NCI-H1694 treated with DMSO at 0.1 percent for 48 hours (cell line): ENCODE measurements around the gene MPP1.

Experiments used
- DNase-seq: peaks from one replicate; lab custom pipeline; 2025; lab: John Stamatoyannopoulos, UW

The MPP1 gene

DNA sequence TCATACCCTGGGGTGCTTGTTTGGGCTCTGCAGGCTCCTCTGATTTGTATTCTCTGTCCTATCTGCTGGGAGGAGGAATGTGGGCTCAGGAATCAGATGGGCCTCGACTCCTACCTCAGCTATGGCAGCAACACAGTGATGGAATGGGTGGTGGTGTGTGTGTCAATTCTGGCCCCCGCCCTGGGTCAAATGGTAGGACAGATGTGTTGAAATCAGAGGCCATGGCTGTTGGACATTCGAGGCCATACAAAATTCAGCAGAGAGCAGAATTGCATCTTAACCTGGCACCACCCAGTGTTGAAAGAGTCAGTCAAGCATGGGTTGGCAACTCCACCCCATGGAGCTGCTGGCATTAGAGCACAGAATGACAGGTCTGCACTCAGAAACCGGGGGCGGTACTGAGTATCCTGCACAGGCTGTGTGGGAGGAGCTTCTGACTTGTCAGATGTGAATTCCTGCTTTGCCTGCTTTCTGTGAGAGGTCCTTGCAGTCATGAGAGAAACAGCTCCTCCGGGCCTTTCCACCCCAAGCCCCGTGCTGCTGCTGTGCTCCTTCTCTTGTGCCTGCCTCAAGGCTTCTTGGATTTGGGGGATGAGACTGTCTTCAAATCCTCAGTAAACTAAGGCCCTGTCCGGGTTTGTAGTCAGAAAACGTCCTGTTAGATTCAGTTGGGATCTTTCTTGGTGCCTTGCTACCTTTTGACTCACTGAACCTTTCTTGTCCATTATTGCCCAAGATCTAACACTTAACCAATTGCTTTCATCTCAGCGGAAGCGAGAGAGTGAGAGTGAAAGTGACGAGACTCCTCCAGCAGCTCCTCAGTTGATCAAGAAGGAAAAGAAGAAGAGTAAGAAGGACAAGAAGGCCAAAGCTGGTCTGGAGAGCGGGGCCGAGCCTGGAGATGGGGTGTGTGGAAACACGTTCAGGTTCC, 29.6 kb downstream of the MPP1 start:
- peak; percentile 7 for DNase-seq

GRCh38 chrX:154774622-154775021, 30.7 kb downstream of the MPP1 start:
- DNase-seq: no peak

DNA sequence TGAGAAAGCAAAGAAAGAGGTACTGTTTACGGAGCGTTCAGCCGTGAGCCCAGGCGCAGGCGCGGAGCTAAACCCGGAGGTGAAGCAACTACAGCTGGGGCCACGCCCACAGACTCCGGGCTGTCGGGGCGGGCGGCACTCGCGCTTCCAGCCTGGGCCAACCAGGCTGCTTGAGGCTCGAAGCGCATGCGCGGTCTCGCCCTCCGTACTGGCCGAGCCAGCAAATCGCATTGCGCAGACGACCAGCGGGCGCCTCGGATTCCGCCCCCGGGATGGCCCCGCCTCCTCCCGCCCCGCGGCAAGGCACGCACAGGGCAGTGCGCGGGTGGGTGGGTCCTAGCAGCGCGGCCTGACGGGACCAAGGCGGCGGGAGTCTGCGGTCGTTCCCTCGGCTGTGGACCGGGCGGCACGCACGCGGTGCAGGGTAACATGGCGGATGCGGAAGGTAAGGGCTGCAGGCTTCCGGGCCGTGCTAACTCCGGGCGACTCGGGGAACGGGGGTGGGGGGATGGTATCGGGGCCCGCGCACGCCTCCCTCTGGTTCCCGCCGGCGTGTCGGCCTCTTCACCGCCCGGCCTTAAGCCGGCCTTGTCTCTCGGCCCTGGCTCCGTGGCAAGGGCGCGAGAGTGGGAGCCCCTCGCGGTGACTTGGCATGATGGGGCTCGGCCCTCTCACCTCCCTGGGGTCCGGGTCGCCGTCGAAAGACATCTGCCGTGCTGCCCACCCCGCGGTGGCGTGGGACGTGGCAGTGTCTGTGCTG, 42.6 kb downstream of the MPP1 start, which contains the start of gene DKC1:
TSS of gene DKC1 (plus strand) at position 328 of the 760 bp plus-strand sequence. CDS start at position 430, 102 bp downstream.
- peak; percentile 94 for DNase-seq

- peak; percentile 51 for DNase-seq
Measured at GRCh38 chrX:154761977-154762536, 43.2 kb downstream of the MPP1 start.

GRCh38 chrX:154758696-154759095, 46.6 kb downstream of the MPP1 start:
- no peak for DNase-seq

DNA sequence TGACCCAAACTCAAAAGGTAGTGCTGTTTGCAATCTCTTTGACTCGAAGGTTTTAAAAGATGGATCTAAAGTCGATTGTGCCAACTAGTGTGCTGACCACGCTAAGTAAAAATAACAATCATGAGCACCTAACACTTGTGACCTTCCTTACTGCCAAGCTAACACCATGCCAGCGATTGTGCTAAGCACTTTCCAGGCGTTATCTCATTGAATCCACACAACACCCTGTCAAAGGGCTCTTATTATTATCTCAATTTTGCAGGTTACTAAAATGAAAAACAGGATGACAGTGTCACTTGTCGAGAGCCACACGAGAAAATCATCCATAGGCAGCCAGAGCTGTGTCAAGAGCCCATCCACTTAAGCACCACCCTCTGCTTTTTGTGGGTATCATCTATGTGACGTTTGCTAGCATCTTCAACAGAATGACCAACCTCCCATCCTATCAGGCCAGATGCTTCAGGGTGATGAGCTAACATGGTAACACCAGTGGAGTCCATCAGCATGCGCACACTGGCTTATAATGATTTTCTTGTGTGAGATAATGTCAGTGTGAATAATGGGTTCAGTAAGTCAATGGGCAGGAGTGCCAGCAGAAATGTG, 53.5 kb downstream of the MPP1 start:
- no peak for DNase-seq

- no peak for DNase-seq
Measured at GRCh38 chrX:154751203-154751668, 54.0 kb downstream of the MPP1 start.

DNA sequence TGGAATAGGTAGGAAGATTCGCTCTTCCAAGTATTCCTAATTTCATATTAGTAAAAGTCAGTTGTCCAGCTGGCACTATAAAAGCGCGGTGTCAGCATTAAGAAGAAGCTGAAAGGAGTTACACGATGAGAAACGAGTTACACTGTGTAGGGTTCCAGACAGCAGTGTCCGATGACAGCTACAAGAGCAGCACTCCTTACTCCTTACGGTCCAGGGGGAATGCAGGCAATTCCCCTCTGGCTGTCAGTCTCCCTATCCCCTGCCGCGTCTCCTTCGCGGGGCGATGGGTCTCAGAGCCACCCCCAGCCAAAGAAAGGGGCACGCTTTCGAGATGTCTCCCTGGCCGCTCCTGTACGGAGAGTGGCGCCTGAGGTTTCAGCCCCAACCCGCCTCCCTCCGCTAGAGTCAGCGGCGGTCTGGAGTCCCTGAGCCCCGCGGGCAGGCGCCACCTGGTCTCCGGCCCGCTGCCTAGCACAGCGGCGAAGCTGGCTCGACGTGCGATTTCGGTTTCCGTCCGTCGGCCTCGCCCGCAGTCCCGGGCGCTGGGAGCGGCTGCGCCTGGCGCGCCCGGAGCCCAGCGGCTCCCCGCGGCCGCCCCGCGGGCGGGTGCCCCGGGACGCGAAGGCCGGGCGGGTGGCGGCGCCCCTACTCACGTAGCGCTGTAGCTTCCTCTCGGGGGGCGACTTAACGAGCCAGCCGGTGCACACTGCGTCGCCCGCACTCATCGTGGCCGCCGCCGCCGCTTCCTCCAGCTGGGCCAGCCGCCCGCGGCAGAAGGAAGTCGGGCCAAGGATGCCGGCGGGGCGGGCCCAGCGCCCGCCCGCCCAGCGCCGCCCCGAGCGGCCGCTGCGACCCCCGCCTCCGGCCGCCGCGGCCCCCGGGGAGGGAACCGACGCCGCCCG, 54.7 kb downstream of the MPP1 start, which contains the start of gene GAB3:
TSS of gene GAB3 (minus strand) at position 777 of the 902 bp plus-strand sequence. CDS start at position 725, 52 bp downstream.
- DNase-seq: peak; percentile 10

DNA sequence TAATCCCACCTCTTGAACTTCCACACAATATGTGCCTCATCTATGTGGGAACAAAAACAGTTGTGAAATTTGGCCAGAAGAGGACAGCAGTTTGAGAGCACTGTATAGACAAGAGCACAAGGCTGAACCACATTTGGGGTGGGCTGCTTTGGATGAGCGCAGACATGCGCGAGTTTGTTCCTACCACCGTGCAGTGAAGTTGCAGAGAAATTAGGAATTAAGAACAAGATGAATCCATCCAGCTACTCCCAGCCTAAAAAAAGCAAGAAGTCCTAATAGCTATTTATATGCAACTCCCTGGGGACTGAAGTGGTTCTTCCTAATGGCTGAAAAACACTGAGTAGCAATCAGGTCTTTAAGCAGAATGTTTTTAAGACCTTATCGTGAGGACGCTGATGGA, 55.4 kb downstream of the MPP1 start:
- peak; percentile 30 for DNase-seq

GRCh38 chrX:154748712-154749339, 56.5 kb downstream of the MPP1 start:
- peak; percentile 68 for DNase-seq

DNA sequence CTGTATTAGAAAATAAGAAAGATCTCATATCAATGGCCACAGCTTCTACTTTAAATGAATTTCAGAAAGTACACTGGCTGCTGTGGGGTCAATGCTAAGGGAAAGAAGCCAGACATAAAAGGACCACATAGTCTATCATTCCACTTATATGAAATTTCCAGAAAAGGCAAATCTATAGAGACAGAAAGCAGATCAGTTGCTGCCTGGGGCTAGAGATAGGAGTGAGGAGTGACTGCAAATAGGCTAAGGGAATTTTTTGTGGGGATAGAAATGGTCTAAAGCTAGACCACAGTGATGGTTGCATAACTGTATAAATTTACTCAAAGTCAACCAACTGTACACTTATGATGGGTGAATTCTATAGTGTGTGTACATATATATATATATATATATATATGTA, 62.7 kb downstream of the MPP1 start:
- no peak for DNase-seq

DNA sequence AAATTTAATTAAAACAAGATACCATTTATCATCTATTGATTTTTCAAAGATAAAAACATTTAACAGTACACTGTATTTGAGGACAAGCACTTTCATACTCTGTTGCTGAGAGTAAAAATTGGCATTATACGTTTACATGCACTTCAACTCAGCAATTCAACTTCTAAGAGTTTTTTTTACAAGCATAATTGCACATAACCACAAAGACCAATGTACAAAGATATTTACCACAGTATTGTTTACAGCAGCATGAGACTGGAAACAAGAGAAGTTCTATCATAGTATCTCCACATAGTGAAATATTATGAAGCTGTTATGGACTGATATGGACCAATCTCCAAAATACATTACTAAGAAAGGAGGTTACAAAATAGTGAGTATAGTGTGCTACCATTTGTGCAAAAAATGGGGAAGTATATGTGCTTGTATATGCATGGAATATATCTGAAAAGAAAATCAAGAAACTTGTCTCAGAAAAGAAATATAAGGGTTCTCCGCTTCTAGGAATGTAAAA, 65.3 kb downstream of the MPP1 start:
- no peak for DNase-seq

DNA sequence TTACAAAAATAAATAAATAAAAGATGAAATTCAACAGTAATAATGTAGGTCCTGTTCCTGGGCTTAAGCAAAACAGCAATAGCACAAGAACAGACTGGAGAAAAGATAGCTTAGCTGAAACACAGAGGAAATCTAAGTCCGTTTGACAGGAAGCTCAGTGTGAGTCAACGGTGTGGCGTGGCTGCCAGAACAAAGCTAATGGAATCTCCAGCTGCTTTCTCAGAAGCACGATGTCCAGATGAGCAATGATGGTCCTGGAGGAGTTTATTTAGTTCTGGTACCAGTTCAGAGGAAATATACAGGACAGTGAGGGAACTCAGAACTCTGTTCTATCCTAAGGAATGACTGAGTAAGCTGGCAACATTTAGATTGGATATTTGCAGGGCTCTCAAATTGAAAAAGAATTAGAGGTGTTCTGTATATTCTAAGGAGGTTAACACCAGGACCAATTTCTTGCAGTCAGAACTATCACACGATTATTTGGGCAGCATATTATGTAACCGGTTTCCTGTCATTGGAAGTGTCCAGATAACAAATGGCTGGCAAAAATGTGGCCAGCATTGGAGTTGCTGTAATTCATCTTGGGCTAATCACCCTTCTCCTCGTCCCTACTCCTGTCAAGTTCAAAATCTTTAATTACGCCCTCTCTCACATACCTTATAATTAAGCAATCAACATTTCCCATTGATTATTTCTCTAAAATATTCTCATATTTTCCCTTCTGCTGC, 67.1 kb downstream of the MPP1 start:
- no peak for DNase-seq

DNA sequence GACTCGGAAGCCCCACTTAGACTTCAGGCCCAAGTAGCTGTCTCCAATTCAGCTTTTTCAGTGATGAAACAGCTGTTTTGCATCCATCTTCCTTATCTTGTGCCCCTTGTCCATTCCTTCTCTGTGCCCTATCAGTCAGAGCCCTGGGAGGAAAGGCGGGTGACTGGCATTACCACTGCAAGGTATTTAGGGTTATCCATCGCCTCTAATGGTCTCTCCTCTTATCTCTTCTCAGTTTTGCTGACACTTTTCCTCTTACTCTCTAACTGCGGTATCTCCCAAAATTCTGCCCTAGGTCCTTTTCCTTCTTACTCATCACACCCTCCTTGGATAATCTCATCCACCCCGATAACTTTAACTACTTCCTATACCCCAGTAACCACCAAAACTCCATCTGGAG, 68.1 kb downstream of the MPP1 start:
- no peak for DNase-seq

DNA sequence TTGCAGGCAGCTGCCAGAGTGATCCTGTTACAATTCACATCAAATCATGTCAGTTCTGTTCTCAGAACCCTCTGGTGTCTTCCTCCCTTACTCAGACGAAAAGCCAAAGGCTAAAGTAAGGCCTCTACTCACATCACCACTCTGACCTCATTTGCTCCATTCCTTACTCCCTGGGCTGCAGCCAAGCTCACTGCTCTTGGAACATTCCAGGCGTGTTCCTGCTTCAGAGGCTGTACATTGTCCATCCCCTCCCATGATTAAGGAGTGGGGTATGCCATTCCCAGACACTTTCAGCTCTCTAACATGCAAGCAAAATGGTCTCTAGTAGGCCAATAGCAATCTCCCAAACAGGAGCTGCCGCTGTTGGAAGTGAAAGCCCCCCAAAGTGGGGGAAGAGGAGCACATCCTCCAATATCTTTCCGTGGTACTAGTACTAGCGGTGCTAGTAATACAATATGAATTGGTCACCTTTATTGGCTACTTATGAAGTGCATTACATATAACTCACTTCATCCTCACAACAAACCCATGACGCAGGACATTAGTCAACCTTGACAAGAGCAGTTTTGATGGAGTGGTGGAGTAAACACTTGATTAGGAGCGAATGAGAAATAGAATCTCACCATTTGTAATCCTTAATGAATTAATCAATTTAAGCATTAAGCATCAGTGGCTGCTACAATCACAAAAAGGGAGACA, 69.4 kb downstream of the MPP1 start:
- DNase-seq: no peak

- DNase-seq: no peak
Measured at GRCh38 chrX:154734061-154734781, 71.1 kb downstream of the MPP1 start.

DNA sequence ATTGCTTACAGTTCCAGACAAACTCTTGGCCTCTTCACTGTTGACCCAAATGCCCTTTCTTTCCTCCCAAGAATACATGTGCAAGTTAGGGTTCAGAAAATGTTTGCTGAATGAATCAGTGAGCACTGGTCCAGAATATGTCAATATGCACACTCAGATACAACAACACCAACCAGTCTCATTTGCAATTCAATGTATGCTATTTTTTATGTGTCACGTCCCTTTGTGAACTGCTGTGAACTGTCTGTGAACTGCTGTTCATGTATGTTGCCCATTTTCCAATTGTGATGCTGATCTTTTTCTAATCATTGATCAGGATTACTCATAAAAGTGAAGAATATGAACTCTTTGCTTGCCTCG, 72.2 kb downstream of the MPP1 start:
- no peak for DNase-seq

DNA sequence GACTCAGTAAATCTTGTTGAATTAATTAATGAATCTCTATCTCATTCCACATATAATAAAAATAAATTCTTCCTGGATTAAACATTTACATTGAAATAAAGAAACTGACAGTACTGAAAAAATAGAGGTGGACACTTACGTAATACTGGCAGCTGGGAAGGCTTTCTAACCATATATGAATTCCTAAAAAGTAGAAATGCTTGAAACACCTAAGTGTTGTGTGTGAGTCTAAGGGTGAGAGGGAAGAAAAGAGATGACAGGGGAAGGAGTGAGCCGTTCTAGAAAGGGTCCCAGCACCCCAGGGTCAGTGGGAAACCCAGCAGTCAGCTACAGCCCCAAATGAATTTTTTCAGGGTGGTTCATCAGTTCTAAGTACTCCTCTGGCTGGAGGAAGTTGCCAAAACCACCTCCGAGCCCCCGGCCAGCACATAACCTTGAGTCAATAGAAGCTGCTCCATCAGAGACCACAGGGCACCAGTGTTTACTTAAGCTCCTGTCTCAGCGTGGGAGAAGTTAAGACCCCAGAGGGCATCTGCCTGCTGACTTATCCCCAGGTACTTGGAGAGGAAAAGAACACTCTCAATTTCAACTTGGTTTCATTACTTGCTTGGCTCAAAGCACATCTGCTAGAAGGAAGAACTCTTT, 72.7 kb downstream of the MPP1 start:
- no peak for DNase-seq
